Lung (tissue), 12 donors: Measurements from ENCODE around the gene C1orf35. TPM values are rescaled to one million over a fixed set of nuclear protein-coding genes. Genes with fewer than 3 reads are reported as not detected.

Experiments
- ATAC-seq: fragments of 200-7000 bp; cut with Tn5 transposase; one replicate; pipeline ENCODE4 v1.9.1; 2020; ENCODE audit warnings: moderate number of reproducible peaks; ENCODE audit not compliant: insufficient read depth, low FRiP score
- DNase-seq, 3 donors: peaks; one replicate each; pipeline ENCODE4 v3.0.0-alpha.2; 2013 to 2017
- H3K27ac ChIP-seq, 2 donors: one replicate each; pipeline ENCODE4 v1.5.1; 2013; ENCODE audit warnings: mild to moderate bottlenecking in 2 of 2, moderate library complexity in 2 of 2, control low read depth in 1 of 2, inconsistent platforms in 1 of 2, low read depth in 1 of 2, low read length in 1 of 2
- H3K27me3 ChIP-seq, 3 donors: one replicate each; pipeline ENCODE4 v1.5.1; 2013; ENCODE audit warnings: low read length in 2 of 3; ENCODE audit not compliant: control insufficient read depth in 3 of 3, insufficient read depth in 3 of 3
- H3K36me3 ChIP-seq, 4 donors: one replicate each; pipeline ENCODE4 v1.5.1; 2013; ENCODE audit warnings: low read length in 4 of 4, mild to moderate bottlenecking in 1 of 4, moderate library complexity in 1 of 4; ENCODE audit not compliant: control insufficient read depth in 4 of 4, insufficient read depth in 4 of 4
- H3K4me1 ChIP-seq, 5 donors: one replicate each; pipeline ENCODE4 v1.5.1; 2013; ENCODE audit warnings: low read length in 5 of 5, mild to moderate bottlenecking in 2 of 5, moderate library complexity in 1 of 5; ENCODE audit not compliant: control insufficient read depth in 5 of 5, insufficient read depth in 5 of 5
- H3K4me3 ChIP-seq: one replicate; pipeline ENCODE4 v1.5.1; 2013; ENCODE audit warnings: mild to moderate bottlenecking, control low read depth, moderate library complexity
- H3K9ac ChIP-seq, 2 donors: one replicate each; pipeline ENCODE4 v1.5.1; 2013; ENCODE audit warnings: low read length in 2 of 2, control low read depth in 1 of 2; ENCODE audit not compliant: insufficient read depth in 1 of 2
- H3K9me3 ChIP-seq, 4 donors: one replicate each; pipeline ENCODE4 v1.5.1; 2013; ENCODE audit warnings: low read length in 3 of 4, mild to moderate bottlenecking in 1 of 4, moderate library complexity in 1 of 4; ENCODE audit not compliant: control insufficient read depth in 4 of 4, insufficient read depth in 3 of 4
- CTCF ChIP-seq: IDR thresholded peaks from 2 replicates; pipeline ENCODE4 v1.5.1; 2012; ENCODE audit warnings: mild to moderate bottlenecking; ENCODE audit errors: control extremely low read depth, extremely low read depth
- WGBS, 2 donors: extraction: QIAGEN DNeasy Blood & Tissue Kit; methylation state at CpG; one replicate each; pipeline ENCODE4 v1.1.7; 2013; 5-methylcytosine and 5-hydroxymethylcytosine counted together
- polyA plus RNA-seq, 2 donors: library from polyadenylated mRNA; stranded (reverse); fragments of 200-250 nt; gene quantifications; one replicate each; pipeline ENCODE4 v1.2.1, GENCODE V29; 2013
- total RNA-seq, 2 donors: library from RNA; depleted of rRNA in 1 of 2; stranded (reverse); fragments of >200 nt in 1 of 2; gene quantifications; one replicate each; pipeline ENCODE4 v1.2.1, GENCODE V29; 2014 to 2021
- donor health status: control.
- donor health status: control.
- donor health status: Bipolar disorder and iron deficiency.
- donor health status: healthy.
- donor health status: DM: yes; HTN: yes; CAD: no.

C1orf35 gene
- total and polyA plus RNA-seq, 4 donors, result 9.1 to 19.9 (median 15.0) TPM

- H3K4me3 ChIP-seq, result peak overlapping the region; percentile 45
- DNase-seq (no peak), ATAC-seq (no peak)
- peaks cover 0 to 7% (median 2%) of the 10 kb centered on the region in 4 donors for H3K36me3 ChIP-seq
- H3K4me1 ChIP-seq, result peaks cover 0 to 30% (median 6%) of the 10 kb centered on the region in 5 donors
- no peaks in the 10 kb centered on the region for H3K9me3 ChIP-seq
- peak overlapping the region; percentile 67 to 77 for H3K9ac ChIP-seq
- H3K27me3 ChIP-seq, result no peaks in the 10 kb centered on the region
- peak overlapping the region; percentile 91 to 99 for H3K27ac ChIP-seq
- WGBS, 2 donors, result 23 to 24% methylated on average over 30 of the region's 30 CpGs
- no peak for TF ChIP-seq CTCF
These were observed 36.3 kb upstream of the C1orf35 start for GRCh38 chr1:228139406-228139930.

GRCh38 chr1:228136901-228137300, 33.8 kb upstream of the C1orf35 start:
- H3K4me3 ChIP-seq, result no peak overlapping the region
- H3K36me3 ChIP-seq, result peaks cover 0 to 3% (median under 1%) of the 10 kb centered on the region in 4 donors
- DNase-seq (no peak), ATAC-seq (no peak)
- peaks cover 0 to 13% (median 3%) of the 10 kb centered on the region in 5 donors for H3K4me1 ChIP-seq
- no peaks in the 10 kb centered on the region for H3K27me3 ChIP-seq
- 31 to 60% methylated on average over 1 of the region's 1 CpG for WGBS, 2 donors
- no peak for TF ChIP-seq CTCF
- H3K9ac ChIP-seq, result no peak overlapping the region
- H3K27ac ChIP-seq, result no peak overlapping the region
- H3K9me3 ChIP-seq, result no peaks in the 10 kb centered on the region

- Histone ChIP-seq H3K27me3 (no peaks in the 10 kb centered on the region), H3K4me3 (no peak overlapping the region), H3K9me3 (no peaks in the 10 kb centered on the region), H3K9ac (no peak overlapping the region), H3K4me1 (no peaks in the 10 kb centered on the region), H3K36me3 (no peaks in the 10 kb centered on the region), H3K27ac (no peak overlapping the region)
- no peak for TF ChIP-seq CTCF
- 88 to 92% methylated on average over 12 of the region's 12 CpGs for WGBS, 2 donors
- ATAC-seq (no peak), DNase-seq (no peak)
These were observed 31.5 kb upstream of the C1orf35 start for GRCh38 chr1:228134591-228134990.

GRCh38 chr1:228131766-228132165, 28.6 kb upstream of the C1orf35 start:
- ATAC-seq (no peak), DNase-seq (no peak)
- Histone ChIP-seq H3K36me3 (no peaks in the 10 kb centered on the region), H3K27ac (peak overlapping the region in 1 of 2 donors; percentile 51), H3K27me3 (no peaks in the 10 kb centered on the region), H3K4me3 (no peak overlapping the region), H3K9ac (no peak overlapping the region), H3K4me1 (no peaks in the 10 kb centered on the region), H3K9me3 (no peaks in the 10 kb centered on the region)
- no peak for TF ChIP-seq CTCF
- WGBS, 2 donors, result 70 to 93% methylated on average over 2 of the region's 2 CpGs
